Measurements from ENCODE around the gene SUDS3. TPM values are rescaled to one million over a fixed set of nuclear protein-coding genes. Genes with fewer than 3 reads are reported as not detected.

The SUDS3 gene
- total RNA-seq, 2 experiments from 2014 or later, result 17.5 to 22.0 TPM

DNA sequence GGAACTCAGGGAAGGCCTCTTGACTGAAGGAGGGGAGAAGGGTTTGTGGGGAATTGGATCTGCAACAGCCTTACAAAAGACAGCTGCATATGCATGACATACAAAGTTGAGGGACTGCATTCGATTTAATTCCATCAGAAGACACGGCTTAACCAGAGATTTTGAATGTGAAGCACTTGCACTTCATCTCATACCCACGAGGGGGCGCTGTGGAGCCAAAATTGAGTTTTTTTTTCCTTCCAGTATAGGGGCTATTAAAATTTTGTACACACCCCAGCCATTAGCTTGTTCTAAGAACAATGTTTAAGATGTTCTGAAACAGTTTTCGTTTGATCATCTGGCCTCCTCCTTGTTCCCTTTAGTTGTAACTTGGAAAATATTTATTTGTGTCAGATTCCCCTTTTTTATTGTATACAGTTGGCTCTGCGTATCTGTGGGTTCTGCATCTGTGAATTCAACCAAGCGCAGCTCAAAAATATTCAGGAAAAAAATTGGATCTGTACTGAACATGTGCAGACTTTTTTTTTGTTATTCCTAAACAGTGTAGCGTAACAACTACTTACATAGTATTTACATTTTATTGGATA lies 1.6 kb downstream of the SUDS3 start:
- Mint-ChIP-seq H3K4me1 (ENCODE audit: low read depth) (peaks cover 45% of the 10 kb centered on the region), H3K36me3 (ENCODE audit: low read depth) (peaks cover 44% of the 10 kb centered on the region), H3K27ac (peak overlapping the region; percentile 91), H3K4me3 (peak overlapping the region; percentile 100), H3K9me3 (no peaks in the 10 kb centered on the region), H3K27me3 (no peaks in the 10 kb centered on the region)
- Histone ChIP-seq H3K27ac (ENCODE audit: low read depth in 1 of 2, low read length in 2 of 2) (no peak overlapping the region), H3K4me3 (ENCODE audit: low read length) (peak overlapping the region; percentile 74), H3K4me1 (ENCODE audit: insufficient read depth, low read length) (peaks cover 35% of the 10 kb centered on the region), H3K9me3 (ENCODE audit: control insufficient read depth in 1 of 2, insufficient read depth in 1 of 2, low read length in 2 of 2) (no peaks in the 10 kb centered on the region), H3K36me3 (ENCODE audit: insufficient read depth, low read length) (peaks cover 27% of the 10 kb centered on the region), H3K27me3 (ENCODE audit: control insufficient read depth in 1 of 2, insufficient read depth in 2 of 2, low read length in 2 of 2) (no peaks in the 10 kb centered on the region)
- ChIA-PET POLR2A (interaction anchor here (0.7 to 3.6 kb wide), 3 partner anchors 19 to 242 kb away, joined by 3 to 76 read pairs (median 3); partner anchors contain the start of gene PEBP1), CTCF (interaction anchor here (1.0 to 3.3 kb wide), 5 partner anchors 10 to 119 kb away, joined by 3 to 39 read pairs (median 4); no protein-coding TSS in a partner anchor)
- ATAC-seq (ENCODE audit: poor library complexity) (no peak), DNase-seq (peak; percentile 48 to 83 (median 71))
- intact Hi-C loops (cut with DNase I, micrococcal nuclease), result loop anchor here (2.0 to 10.0 kb wide), 10 partner anchors 73 to 1553 kb away; partner anchors contain the start of genes PEBP1 (in 1 of the 2), PRKAB1 (in 1 of the 2), RFC5 (in 1 of the 2) and WSB2 (in 1 of the 2)
- TF ChIP-seq, protein P1, sequence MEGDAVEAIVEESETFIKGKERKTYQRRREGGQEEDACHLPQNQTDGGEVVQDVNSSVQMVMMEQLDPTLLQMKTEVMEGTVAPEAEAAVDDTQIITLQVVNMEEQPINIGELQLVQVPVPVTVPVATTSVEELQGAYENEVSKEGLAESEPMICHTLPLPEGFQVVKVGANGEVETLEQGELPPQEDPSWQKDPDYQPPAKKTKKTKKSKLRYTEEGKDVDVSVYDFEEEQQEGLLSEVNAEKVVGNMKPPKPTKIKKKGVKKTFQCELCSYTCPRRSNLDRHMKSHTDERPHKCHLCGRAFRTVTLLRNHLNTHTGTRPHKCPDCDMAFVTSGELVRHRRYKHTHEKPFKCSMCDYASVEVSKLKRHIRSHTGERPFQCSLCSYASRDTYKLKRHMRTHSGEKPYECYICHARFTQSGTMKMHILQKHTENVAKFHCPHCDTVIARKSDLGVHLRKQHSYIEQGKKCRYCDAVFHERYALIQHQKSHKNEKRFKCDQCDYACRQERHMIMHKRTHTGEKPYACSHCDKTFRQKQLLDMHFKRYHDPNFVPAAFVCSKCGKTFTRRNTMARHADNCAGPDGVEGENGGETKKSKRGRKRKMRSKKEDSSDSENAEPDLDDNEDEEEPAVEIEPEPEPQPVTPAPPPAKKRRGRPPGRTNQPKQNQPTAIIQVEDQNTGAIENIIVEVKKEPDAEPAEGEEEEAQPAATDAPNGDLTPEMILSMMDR (IDR thresholded peaks at IDR 0.05), result peak; percentile 95

DNA sequence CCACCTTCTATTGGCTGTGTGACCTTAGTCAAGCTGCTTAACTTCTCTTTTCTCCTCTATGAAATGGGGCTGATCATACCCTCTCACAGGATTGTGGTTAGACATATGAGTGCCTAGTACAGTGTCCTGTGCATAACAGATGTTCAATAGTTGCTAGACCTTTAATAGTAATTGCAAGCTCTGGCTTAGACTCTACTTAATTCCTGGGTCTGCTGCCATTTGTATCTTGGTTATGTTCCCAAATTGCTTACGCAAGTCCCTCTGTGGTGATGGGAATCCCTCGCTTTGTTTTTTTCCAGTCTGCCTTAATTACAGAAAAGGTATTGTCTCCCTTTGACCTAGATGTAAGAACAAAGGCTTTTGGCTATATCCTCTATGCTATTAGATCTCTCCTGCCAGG lies 15.1 kb downstream of the SUDS3 start:
- Histone ChIP-seq H3K27me3 (ENCODE audit: control insufficient read depth in 1 of 2, insufficient read depth in 2 of 2, low read length in 2 of 2) (no peaks in the 10 kb centered on the region), H3K27ac (ENCODE audit: low read depth in 1 of 2, low read length in 2 of 2) (no peak overlapping the region), H3K4me3 (ENCODE audit: low read length) (no peak overlapping the region), H3K9me3 (ENCODE audit: control insufficient read depth in 1 of 2, insufficient read depth in 1 of 2, low read length in 2 of 2) (no peaks in the 10 kb centered on the region), H3K36me3 (ENCODE audit: insufficient read depth, low read length) (peaks cover 80% of the 10 kb centered on the region), H3K4me1 (ENCODE audit: insufficient read depth, low read length) (no peaks in the 10 kb centered on the region)
- H3K9me3 Mint-ChIP-seq, result no peaks in the 10 kb centered on the region
- no peak overlapping the region for H3K4me3 Mint-ChIP-seq
- H3K36me3 Mint-ChIP-seq (ENCODE audit: low read depth), result peaks cover 97% of the 10 kb centered on the region
- H3K27ac Mint-ChIP-seq, result no peak overlapping the region
- DNase-seq (no peak), ATAC-seq (ENCODE audit: poor library complexity) (no peak)
- intact Hi-C loops (cut with DNase I, micrococcal nuclease), result no loop called here
- ChIA-PET POLR2A (no interaction called here), CTCF (no interaction called here)
- H3K27me3 Mint-ChIP-seq, result no peaks in the 10 kb centered on the region
- TF ChIP-seq, protein P1 (IDR thresholded peaks at IDR 0.05), result no peak
- H3K4me1 Mint-ChIP-seq (ENCODE audit: low read depth), result no peaks in the 10 kb centered on the region

DNA sequence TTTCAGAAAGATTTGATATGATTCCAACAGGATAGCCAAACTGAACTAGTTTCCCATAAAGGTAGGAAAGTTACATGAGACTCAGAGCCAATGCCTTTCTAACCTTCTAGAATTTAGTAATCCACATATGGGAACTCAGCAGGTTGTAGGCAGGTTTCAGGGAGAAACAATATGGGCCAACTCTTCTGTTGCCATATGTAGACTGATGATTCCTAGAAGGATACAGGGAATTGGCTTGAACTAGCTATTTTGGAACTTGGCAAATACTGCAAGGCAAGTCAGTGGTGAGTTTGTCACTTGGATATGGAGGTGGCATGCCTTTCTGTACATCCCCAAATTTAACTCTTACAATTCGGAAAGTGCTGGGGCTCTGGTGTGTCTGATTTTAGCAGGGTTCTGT lies 15.5 kb downstream of the SUDS3 start:
- intact Hi-C loops (cut with DNase I, micrococcal nuclease), result no loop called here
- Mint-ChIP-seq H3K9me3 (no peaks in the 10 kb centered on the region), H3K4me1 (ENCODE audit: low read depth) (no peaks in the 10 kb centered on the region), H3K36me3 (ENCODE audit: low read depth) (peaks cover 97% of the 10 kb centered on the region), H3K27me3 (no peaks in the 10 kb centered on the region), H3K4me3 (no peak overlapping the region), H3K27ac (no peak overlapping the region)
- no peaks in the 10 kb centered on the region for H3K4me1 ChIP-seq (ENCODE audit: insufficient read depth, low read length)
- POLR2A ChIA-PET, result no interaction called here
- H3K4me3 ChIP-seq (ENCODE audit: low read length), result no peak overlapping the region
- peaks cover 80% of the 10 kb centered on the region for H3K36me3 ChIP-seq (ENCODE audit: insufficient read depth, low read length)
- CTCF ChIA-PET, result no interaction called here
- DNase-seq, result no peak
- no peaks in the 10 kb centered on the region for H3K27me3 ChIP-seq (ENCODE audit: control insufficient read depth in 1 of 2, insufficient read depth in 2 of 2, low read length in 2 of 2)
- H3K9me3 ChIP-seq (ENCODE audit: control insufficient read depth in 1 of 2, insufficient read depth in 1 of 2, low read length in 2 of 2), result no peaks in the 10 kb centered on the region
- ATAC-seq (ENCODE audit: poor library complexity), result no peak
- TF ChIP-seq, protein P1 (IDR thresholded peaks at IDR 0.05), result no peak
- H3K27ac ChIP-seq (ENCODE audit: low read depth in 1 of 2, low read length in 2 of 2), result no peak overlapping the region
